GM18520 (cell line): ENCODE data around the gene GIGYF2.
"Not testable (repeated sequence)": the region's sequence is repeated elsewhere in the genome, so short reads cannot be mapped to it uniquely, and the experiment has no call there.

Experiments
- ATAC-seq: cut with Tn5 transposase; IDR thresholded peaks from one replicate; pipeline ENCODE4 v1.9.1; 2021; ENCODE audit not compliant: unreplicated experiment

GIGYF2 gene

GRCh38 chr2:232687382-232688160 is 9.6 kb upstream of the GIGYF2 start:
- no peak for ATAC-seq

GRCh38 chr2:232688201-232688600 is 8.9 kb upstream of the GIGYF2 start:
- ATAC-seq, result no peak

GRCh38 chr2:232689152-232689910 is 7.8 kb upstream of the GIGYF2 start:
- ATAC-seq, result no peak

GRCh38 chr2:232691117-232691516 is 6.0 kb upstream of the GIGYF2 start:
- not testable (repeated sequence) for ATAC-seq

GRCh38 chr2:232693344-232693743 is 3.8 kb upstream of the GIGYF2 start:
- no peak for ATAC-seq

- no peak for ATAC-seq
Measured at GRCh38 chr2:232696609-232697058, 497 bp upstream of the GIGYF2 start.

GRCh38 chr2:232697807-232698110 is 628 bp downstream of the GIGYF2 start:
- ATAC-seq, result peak; percentile 17

GRCh38 chr2:232698556-232699091 is 1.5 kb downstream of the GIGYF2 start:
- no peak for ATAC-seq

- no peak for ATAC-seq
Measured at GRCh38 chr2:232699110-232699509, 2.0 kb downstream of the GIGYF2 start.

GRCh38 chr2:232700154-232700553 is 3.0 kb downstream of the GIGYF2 start:
- no peak for ATAC-seq

GRCh38 chr2:232707076-232707475 is 9.9 kb downstream of the GIGYF2 start:
- ATAC-seq, result no peak

GRCh38 chr2:232713505-232713904 is 16.4 kb downstream of the GIGYF2 start:
- ATAC-seq, result no peak

GRCh38 chr2:232714969-232715368 is 17.8 kb downstream of the GIGYF2 start:
- ATAC-seq, result no peak

- ATAC-seq, result not testable (repeated sequence)
Measured at GRCh38 chr2:232720056-232720455, 22.9 kb downstream of the GIGYF2 start.

- no peak for ATAC-seq
Measured at GRCh38 chr2:232721261-232721660, 24.1 kb downstream of the GIGYF2 start.

GRCh38 chr2:232721882-232722281 is 24.8 kb downstream of the GIGYF2 start:
- no peak for ATAC-seq

GRCh38 chr2:232723027-232723426 is 25.9 kb downstream of the GIGYF2 start:
- ATAC-seq, result no peak

GRCh38 chr2:232728785-232729184 is 31.7 kb downstream of the GIGYF2 start:
- ATAC-seq, result no peak

- no peak for ATAC-seq
Measured at GRCh38 chr2:232731470-232731869, 34.3 kb downstream of the GIGYF2 start.

- no peak for ATAC-seq
Measured at GRCh38 chr2:232741294-232741693, 44.2 kb downstream of the GIGYF2 start.

- no peak for ATAC-seq
Measured at GRCh38 chr2:232741972-232742371, 44.8 kb downstream of the GIGYF2 start.

GRCh38 chr2:232744963-232745362 is 47.8 kb downstream of the GIGYF2 start:
- ATAC-seq, result no peak
